OCI-LY3 (cell line): ENCODE measurements around the gene LRP1B.

Experiments used
- EZH2phosphoT487 ChIP-seq: fragments of 200-600 bp; shearing (Covaris generic); IDR thresholded peaks from 2 replicates; pipeline ENCODE4 v1.6.1; 2018; ENCODE audit warnings: antibody characterized with exemption, mixed run types, low read depth
- TF ChIP-seq, protein P1 (sequence below): fragments of 200-600, 300-600 bp; sonication (generic); IDR thresholded peaks from 2 replicates; pipeline ENCODE4 v1.5.1; 2014; ENCODE audit warnings: antibody characterized with exemption, low read length, low read depth

DNA sequence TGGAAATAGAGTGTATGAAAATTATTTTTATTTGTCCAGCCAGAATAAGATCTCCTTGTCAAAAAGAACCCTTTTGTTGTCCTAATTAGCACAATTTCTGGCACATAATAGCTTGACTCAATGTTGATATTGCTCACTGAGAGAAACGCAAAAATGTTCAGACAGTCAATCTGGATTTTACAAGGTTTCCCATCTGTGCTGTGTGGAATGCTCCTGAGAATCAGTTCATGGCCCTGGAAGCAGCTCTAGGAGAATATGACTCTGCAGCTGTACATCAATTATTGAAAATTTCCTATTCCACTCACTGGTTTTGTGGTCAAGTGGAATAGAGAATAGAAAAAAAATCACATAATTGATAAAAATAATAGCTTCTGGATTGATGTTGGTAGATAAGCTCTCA, 1767.7 kb downstream of the LRP1B start:
- TF ChIP-seq, protein P1, sequence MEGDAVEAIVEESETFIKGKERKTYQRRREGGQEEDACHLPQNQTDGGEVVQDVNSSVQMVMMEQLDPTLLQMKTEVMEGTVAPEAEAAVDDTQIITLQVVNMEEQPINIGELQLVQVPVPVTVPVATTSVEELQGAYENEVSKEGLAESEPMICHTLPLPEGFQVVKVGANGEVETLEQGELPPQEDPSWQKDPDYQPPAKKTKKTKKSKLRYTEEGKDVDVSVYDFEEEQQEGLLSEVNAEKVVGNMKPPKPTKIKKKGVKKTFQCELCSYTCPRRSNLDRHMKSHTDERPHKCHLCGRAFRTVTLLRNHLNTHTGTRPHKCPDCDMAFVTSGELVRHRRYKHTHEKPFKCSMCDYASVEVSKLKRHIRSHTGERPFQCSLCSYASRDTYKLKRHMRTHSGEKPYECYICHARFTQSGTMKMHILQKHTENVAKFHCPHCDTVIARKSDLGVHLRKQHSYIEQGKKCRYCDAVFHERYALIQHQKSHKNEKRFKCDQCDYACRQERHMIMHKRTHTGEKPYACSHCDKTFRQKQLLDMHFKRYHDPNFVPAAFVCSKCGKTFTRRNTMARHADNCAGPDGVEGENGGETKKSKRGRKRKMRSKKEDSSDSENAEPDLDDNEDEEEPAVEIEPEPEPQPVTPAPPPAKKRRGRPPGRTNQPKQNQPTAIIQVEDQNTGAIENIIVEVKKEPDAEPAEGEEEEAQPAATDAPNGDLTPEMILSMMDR = no peak
- TF ChIP-seq EZH2phosphoT487 = no peak
